ENCODE measurements around the gene AKAP9. TPM values are rescaled to one million over a fixed set of nuclear protein-coding genes. Genes with fewer than 3 reads are reported as not detected.
"Not testable (repeated sequence)": the region's sequence is repeated elsewhere in the genome, so short reads cannot be mapped to it uniquely, and the experiment has no call there.

Gene AKAP9
- total RNA-seq, 6 donors from 2014 or later: 61.0 to 224 (median 78.4) TPM

DNA sequence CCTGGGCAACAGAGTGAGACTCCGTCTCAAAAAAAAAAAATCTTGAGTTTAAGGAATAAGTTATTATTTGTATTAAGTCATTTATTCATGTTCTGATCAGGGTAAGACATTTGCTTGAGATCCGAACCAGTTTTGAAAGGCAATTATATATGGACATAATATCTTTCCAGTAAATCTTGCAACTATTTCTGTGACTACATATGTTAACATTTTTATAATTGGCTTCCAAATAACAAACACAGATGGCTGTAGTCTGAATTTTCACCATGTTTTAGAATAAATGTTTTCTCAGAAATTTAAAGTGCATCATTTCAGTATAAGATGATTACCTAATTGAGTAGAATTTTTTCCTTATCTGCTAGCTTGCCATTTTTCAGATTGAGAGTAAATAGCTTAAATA, 21.2 kb downstream of the AKAP9 start:
- Histone ChIP-seq H3K9me3 (no peaks in the 10 kb centered on the region), H3K27ac (no peak overlapping the region), H3K4me1 (no peaks in the 10 kb centered on the region), H3K4me3 (no peak overlapping the region), H3K36me3 (no peaks in the 10 kb centered on the region), H3K27me3 (no peaks in the 10 kb centered on the region)
- TF ChIP-seq EP300 (IDR thresholded peaks at IDR 0.05): no peak
- TF ChIP-seq, protein P1, sequence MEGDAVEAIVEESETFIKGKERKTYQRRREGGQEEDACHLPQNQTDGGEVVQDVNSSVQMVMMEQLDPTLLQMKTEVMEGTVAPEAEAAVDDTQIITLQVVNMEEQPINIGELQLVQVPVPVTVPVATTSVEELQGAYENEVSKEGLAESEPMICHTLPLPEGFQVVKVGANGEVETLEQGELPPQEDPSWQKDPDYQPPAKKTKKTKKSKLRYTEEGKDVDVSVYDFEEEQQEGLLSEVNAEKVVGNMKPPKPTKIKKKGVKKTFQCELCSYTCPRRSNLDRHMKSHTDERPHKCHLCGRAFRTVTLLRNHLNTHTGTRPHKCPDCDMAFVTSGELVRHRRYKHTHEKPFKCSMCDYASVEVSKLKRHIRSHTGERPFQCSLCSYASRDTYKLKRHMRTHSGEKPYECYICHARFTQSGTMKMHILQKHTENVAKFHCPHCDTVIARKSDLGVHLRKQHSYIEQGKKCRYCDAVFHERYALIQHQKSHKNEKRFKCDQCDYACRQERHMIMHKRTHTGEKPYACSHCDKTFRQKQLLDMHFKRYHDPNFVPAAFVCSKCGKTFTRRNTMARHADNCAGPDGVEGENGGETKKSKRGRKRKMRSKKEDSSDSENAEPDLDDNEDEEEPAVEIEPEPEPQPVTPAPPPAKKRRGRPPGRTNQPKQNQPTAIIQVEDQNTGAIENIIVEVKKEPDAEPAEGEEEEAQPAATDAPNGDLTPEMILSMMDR (IDR thresholded peaks at IDR 0.05): no peak
- no peak for ATAC-seq (ENCODE audit: low FRiP score in 2 of 2)
- 97 to 100% methylated on average over 2 of the region's 2 CpGs for WGBS, 2 donors
- DNase-seq: no peak

DNA sequence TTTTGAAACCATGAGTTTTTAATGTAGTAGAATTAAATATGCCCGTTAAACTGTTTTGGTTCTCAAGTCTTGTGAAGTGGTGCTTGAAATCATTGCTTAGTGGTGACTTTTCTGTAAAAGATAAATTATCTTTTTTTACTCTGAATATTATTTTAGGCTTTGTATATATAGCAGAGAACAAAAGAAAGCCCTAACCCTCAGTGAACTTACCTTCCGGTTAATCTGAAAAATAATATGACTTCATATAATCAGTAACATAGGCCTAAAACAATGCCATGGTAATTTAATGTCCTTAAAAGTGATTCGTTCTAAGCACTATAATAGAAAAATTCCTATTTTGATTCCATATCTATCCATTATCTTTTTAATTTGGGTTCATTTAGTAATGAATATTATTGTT, 21.8 kb downstream of the AKAP9 start:
- Histone ChIP-seq H3K27ac (no peak overlapping the region), H3K9me3 (no peaks in the 10 kb centered on the region), H3K4me3 (no peak overlapping the region), H3K27me3 (no peaks in the 10 kb centered on the region), H3K4me1 (no peaks in the 10 kb centered on the region), H3K36me3 (no peaks in the 10 kb centered on the region)
- DNase-seq: no peak
- TF ChIP-seq POLR2AphosphoS5 (IDR thresholded peaks at IDR 0.05) (no peak), POLR2A (IDR thresholded peaks at IDR 0.05) (no peak)
- ATAC-seq (ENCODE audit: low FRiP score in 2 of 2): no peak
- WGBS, 2 donors: 73 to 76% methylated on average over 3 of the region's 3 CpGs

DNA sequence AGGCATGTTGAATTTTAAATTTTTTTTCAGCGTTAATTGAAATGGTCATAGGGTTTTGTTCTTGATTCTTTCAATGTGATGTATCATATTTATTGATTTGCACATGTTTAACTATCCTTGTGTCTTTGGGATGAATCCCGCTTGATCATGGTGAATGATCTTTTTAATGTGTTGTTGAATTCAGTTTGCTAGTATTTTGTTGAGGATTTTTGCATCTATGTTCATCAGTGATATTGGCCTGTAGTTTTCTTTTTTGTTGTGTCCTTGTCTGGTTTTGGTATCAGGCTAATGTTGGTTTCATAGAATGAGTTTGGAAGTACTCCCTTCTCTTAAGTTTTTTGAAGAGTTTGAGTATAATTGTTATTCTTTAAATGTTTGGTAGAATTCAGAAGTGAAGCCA, 26.9 kb downstream of the AKAP9 start:
- ATAC-seq (ENCODE audit: low FRiP score in 2 of 2): not testable (repeated sequence)
- WGBS, 2 donors: 99 to 100% methylated on average over 2 of the region's 2 CpGs

DNA sequence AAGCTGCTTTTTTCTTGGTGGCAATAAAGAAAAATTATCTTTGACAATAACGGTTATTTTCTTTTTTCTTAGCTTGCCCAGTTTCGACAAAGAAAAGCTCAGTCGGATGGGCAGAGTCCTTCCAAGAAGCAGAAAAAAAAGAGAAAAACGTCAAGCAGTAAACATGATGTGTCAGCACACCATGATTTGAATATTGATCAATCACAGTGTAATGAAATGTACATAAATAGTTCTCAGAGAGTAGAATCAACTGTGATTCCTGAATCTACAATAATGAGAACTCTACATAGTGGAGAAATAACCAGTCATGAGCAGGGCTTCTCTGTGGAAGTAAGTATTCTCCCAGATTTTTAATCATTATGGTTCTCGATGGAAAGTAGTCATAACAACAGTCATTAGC, 33.0 kb downstream of the AKAP9 start:
- ATAC-seq (ENCODE audit: low FRiP score in 2 of 2) (no peak), DNase-seq (no peak)
- Histone ChIP-seq H3K27me3 (no peaks in the 10 kb centered on the region), H3K9me3 (no peaks in the 10 kb centered on the region), H3K27ac (no peak overlapping the region), H3K36me3 (peaks cover 0 to 17% (median 1%) of the 10 kb centered on the region in 4 donors), H3K4me1 (no peaks in the 10 kb centered on the region), H3K4me3 (no peak overlapping the region)
- 89 to 90% methylated on average over 5 of the region's 5 CpGs for WGBS, 2 donors
- no peak for TF ChIP-seq POLR2AphosphoS5 (IDR thresholded peaks at IDR 0.05)
- TF ChIP-seq, protein P1 (IDR thresholded peaks at IDR 0.05): no peak
- TF ChIP-seq POLR2A (IDR thresholded peaks at IDR 0.05): no peak
- no peak for TF ChIP-seq EP300 (IDR thresholded peaks at IDR 0.05)

More for the DNA sequence above, 26.9 kb downstream of the AKAP9 start:
- not testable (repeated sequence) for H3K4me1 ChIP-seq, H3K36me3 ChIP-seq, H3K9me3 ChIP-seq, H3K27me3 ChIP-seq, DNase-seq, H3K27ac ChIP-seq, H3K4me3 ChIP-seq

DNA sequence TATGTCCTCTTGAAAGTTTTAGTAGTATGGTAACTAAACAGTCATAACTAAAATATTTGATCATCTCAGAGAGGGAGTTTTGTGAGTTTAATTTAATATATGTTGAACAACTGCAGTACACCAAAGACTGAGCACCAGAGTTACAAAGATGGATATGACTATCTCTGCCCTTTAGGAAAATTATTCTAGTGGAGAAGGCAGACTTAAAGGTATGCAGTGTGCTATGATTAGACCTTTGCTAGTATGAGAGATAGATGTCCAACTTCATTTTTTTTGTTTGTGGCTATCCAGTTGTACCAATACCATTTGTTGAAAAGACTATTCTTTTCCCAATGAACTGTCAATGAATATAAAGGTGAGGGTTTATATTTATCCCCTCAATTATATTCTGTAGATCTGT, 33.4 kb downstream of the AKAP9 start:
- Histone ChIP-seq H3K36me3 (peaks cover 0 to 18% (median 1%) of the 10 kb centered on the region in 4 donors), H3K4me1 (no peaks in the 10 kb centered on the region), H3K4me3 (no peak overlapping the region), H3K27ac (no peak overlapping the region), H3K27me3 (no peaks in the 10 kb centered on the region), H3K9me3 (no peaks in the 10 kb centered on the region)
- DNase-seq (no peak), ATAC-seq (ENCODE audit: low FRiP score in 2 of 2) (no peak)
- TF ChIP-seq, protein P1 (IDR thresholded peaks at IDR 0.05): no peak
- TF ChIP-seq POLR2AphosphoS5 (IDR thresholded peaks at IDR 0.05) (no peak), POLR2A (IDR thresholded peaks at IDR 0.05) (no peak), EP300 (IDR thresholded peaks at IDR 0.05) (no peak)

DNA sequence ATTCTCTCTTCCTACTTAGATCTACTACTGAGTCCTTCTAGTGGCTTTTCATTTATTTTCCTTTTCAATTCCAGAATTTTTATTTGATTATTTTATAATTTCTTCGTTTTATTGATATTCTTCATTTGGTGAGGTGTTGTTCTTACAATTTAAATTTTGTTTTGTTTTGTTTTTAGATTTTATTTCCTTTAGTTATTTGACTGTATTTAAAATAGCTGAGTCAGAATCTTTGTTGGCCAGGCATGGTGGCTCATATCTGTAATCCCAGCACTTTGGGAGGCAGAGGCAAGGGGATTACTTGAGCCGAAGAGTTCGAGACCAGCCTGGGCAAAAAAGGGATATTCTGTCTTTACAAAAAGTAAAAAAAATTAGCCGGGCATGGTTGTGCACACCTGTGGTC, 36.1 kb downstream of the AKAP9 start:
- no peak for DNase-seq
- Histone ChIP-seq H3K27ac (no peak overlapping the region), H3K4me1 (no peaks in the 10 kb centered on the region), H3K27me3 (no peaks in the 10 kb centered on the region), H3K4me3 (no peak overlapping the region), H3K36me3 (peaks cover 0 to 30% (median 1%) of the 10 kb centered on the region in 4 donors), H3K9me3 (no peaks in the 10 kb centered on the region)
- 96 to 97% methylated on average over 4 of the region's 4 CpGs for WGBS, 2 donors
- no peak for TF ChIP-seq POLR2AphosphoS5 (IDR thresholded peaks at IDR 0.05)
- ATAC-seq (ENCODE audit: low FRiP score in 2 of 2): no peak

All from upper lobe of left lung (tissue), 6 donors.